H9 (cell line): ENCODE data around the gene AKAP11. TPM values are rescaled to one million over a fixed set of nuclear protein-coding genes. Genes with fewer than 3 reads are reported as not detected.

ENCODE experiments used
- DNase-seq: peaks from one replicate; pipeline ENCODE4 v3.0.0-alpha.2; 2017
- H2AFZ ChIP-seq: one replicate; pipeline ENCODE4 v1.6.1; 2013; ENCODE audit warnings: mild to moderate bottlenecking, low read length, control low read depth, moderate library complexity
- H2AK5ac ChIP-seq: 2 replicates; pipeline ENCODE4 v1.6.1; 2013; ENCODE audit warnings: low read length, control low read depth, mixed read lengths; ENCODE audit not compliant: insufficient read length
- H2BK120ac ChIP-seq: one replicate; pipeline ENCODE4 v1.6.1; 2013; ENCODE audit warnings: low read depth, mild to moderate bottlenecking, low read length, control low read depth, inconsistent platforms; ENCODE audit not compliant: poor library complexity, severe bottlenecking
- H2BK12ac ChIP-seq: 2 replicates; pipeline ENCODE4 v1.6.1; 2013; ENCODE audit warnings: low read length, control low read depth, mixed read lengths, low read depth; ENCODE audit not compliant: insufficient read length
- H2BK15ac ChIP-seq: 2 replicates; pipeline ENCODE4 v1.6.1; 2013; ENCODE audit warnings: low read depth, low read length, control low read depth
- H2BK20ac ChIP-seq: one replicate; pipeline ENCODE4 v1.6.1; 2013; ENCODE audit warnings: low read depth, mild to moderate bottlenecking, low read length, control low read depth, inconsistent platforms; ENCODE audit not compliant: poor library complexity, severe bottlenecking
- H2BK5ac ChIP-seq: 2 replicates; pipeline ENCODE4 v1.6.1; 2013; ENCODE audit warnings: low read length, control low read depth, mixed read lengths; ENCODE audit not compliant: insufficient read length
- H3K14ac ChIP-seq: 2 replicates; pipeline ENCODE4 v1.6.1; 2013; ENCODE audit warnings: low read length, control low read depth; ENCODE audit not compliant: insufficient read depth
- H3K18ac ChIP-seq: 2 replicates; pipeline ENCODE4 v1.6.1; 2013; ENCODE audit warnings: low read depth, mild to moderate bottlenecking, mixed read lengths, low read length, control low read depth; ENCODE audit not compliant: insufficient read length
- H3K23ac ChIP-seq: 2 replicates; pipeline ENCODE4 v1.6.1; 2013; ENCODE audit warnings: low read length, control low read depth, mixed read lengths, low read depth; ENCODE audit not compliant: insufficient read length
- H3K23me2 ChIP-seq: 2 replicates; pipeline ENCODE4 v1.6.1; 2013; ENCODE audit warnings: low read depth, mild to moderate bottlenecking, mixed read lengths, low read length, control low read depth; ENCODE audit not compliant: insufficient read length, poor library complexity, severe bottlenecking
- H3K27ac ChIP-seq: 2 replicates; pipeline ENCODE4 v1.5.1; 2013; ENCODE audit warnings: low read length, control low read depth, mixed read lengths, low read depth; ENCODE audit not compliant: insufficient read length
- H3K27me3 ChIP-seq: 2 replicates; pipeline ENCODE4 v1.6.1; 2013; ENCODE audit warnings: low read length, control low read depth, inconsistent platforms; ENCODE audit not compliant: insufficient read depth
- H3K4ac ChIP-seq: 2 replicates; pipeline ENCODE4 v1.6.1; 2013; ENCODE audit warnings: low read depth, mild to moderate bottlenecking, control low read depth, inconsistent platforms, low read length, moderate library complexity
- H3K4me1 ChIP-seq: 2 replicates; pipeline ENCODE4 v1.6.1; 2013; ENCODE audit warnings: low read length, control low read depth, inconsistent platforms; ENCODE audit not compliant: insufficient read depth
- H3K4me2 ChIP-seq: 2 replicates; pipeline ENCODE4 v1.6.1; 2013; ENCODE audit warnings: low read length, control low read depth, mixed read lengths; ENCODE audit not compliant: insufficient read length, insufficient read depth
- H3K56ac ChIP-seq: 2 replicates; pipeline ENCODE4 v1.6.1; 2013; ENCODE audit warnings: low read depth, mild to moderate bottlenecking, mixed read lengths, low read length, control low read depth; ENCODE audit not compliant: insufficient read length
- H3K79me1 ChIP-seq: 2 replicates; pipeline ENCODE4 v1.6.1; 2013; ENCODE audit warnings: low read depth, mild to moderate bottlenecking, moderate library complexity, low read length, control low read depth, inconsistent platforms; ENCODE audit not compliant: insufficient read depth, poor library complexity, severe bottlenecking
- H3K79me2 ChIP-seq: 2 replicates; pipeline ENCODE4 v1.6.1; 2013; ENCODE audit warnings: low read length, control low read depth, inconsistent platforms; ENCODE audit not compliant: insufficient read depth
- H3K9ac ChIP-seq: 2 replicates; pipeline ENCODE4 v1.6.1; 2013; ENCODE audit warnings: low read length, control low read depth, mixed read lengths; ENCODE audit not compliant: insufficient read length; ENCODE audit errors: extremely low read depth
- H3K9me3 ChIP-seq: one replicate; pipeline ENCODE4 v1.6.1; 2013; ENCODE audit warnings: low read depth, low read length, inconsistent platforms; ENCODE audit not compliant: control insufficient read depth
- H3T11ph ChIP-seq: one replicate; pipeline ENCODE4 v1.6.1; 2013; ENCODE audit warnings: mild to moderate bottlenecking, low read length, control low read depth, inconsistent platforms
- H4K20me1 ChIP-seq: one replicate; pipeline ENCODE4 v1.6.1; 2013; ENCODE audit not compliant: control insufficient read depth, insufficient read length, insufficient read depth
- H4K5ac ChIP-seq: 2 replicates; pipeline ENCODE4 v1.6.1; 2013; ENCODE audit warnings: low read depth, mild to moderate bottlenecking, mixed read lengths, low read length, control low read depth; ENCODE audit not compliant: insufficient read length
- H4K8ac ChIP-seq: replicated peaks from 2 replicates; pipeline ENCODE4 v1.6.1; 2013; ENCODE audit warnings: low read length, control low read depth, mixed read lengths, low read depth; ENCODE audit not compliant: insufficient read length
- H4K91ac ChIP-seq: 2 replicates; pipeline ENCODE4 v1.6.1; 2013; ENCODE audit warnings: low read depth, mild to moderate bottlenecking, moderate library complexity, mixed read lengths, low read length, control low read depth; ENCODE audit not compliant: insufficient read length
- H3K27ac Mint-ChIP-seq, 3 experiments: 2 replicates in 2 of 3; 3 replicates in 1 of 3; pipeline ENCODE4 v1.8.0; 2020 to 2021; ENCODE audit warnings: mixed read lengths in 3 of 3, mild to moderate bottlenecking in 1 of 3, moderate library complexity in 1 of 3
- H3K27me3 Mint-ChIP-seq: 2 replicates; pipeline ENCODE4 v1.8.0; 2021; ENCODE audit warnings: low read depth, mild to moderate bottlenecking, moderate library complexity, mixed read lengths
- H3K36me3 Mint-ChIP-seq, 3 experiments: 2 replicates in 2 of 3; 3 replicates in 1 of 3; pipeline ENCODE4 v1.8.0; 2020 to 2021; ENCODE audit warnings: low read depth in 3 of 3, mixed read lengths in 3 of 3; ENCODE audit not compliant: insufficient read depth in 1 of 3
- H3K4me1 Mint-ChIP-seq, 2 experiments: 2 replicates each; pipeline ENCODE4 v1.8.0; 2020; ENCODE audit warnings: mixed read lengths in 2 of 2
- H3K4me3 Mint-ChIP-seq, 2 experiments: 2 replicates in 1 of 2; 3 replicates in 1 of 2; pipeline ENCODE4 v1.8.0; 2020 to 2021; ENCODE audit warnings: mild to moderate bottlenecking in 2 of 2, mixed read lengths in 2 of 2, moderate library complexity in 1 of 2
- H3K9me3 Mint-ChIP-seq, 2 experiments: 2 replicates in 1 of 2; 3 replicates in 1 of 2; pipeline ENCODE4 v1.8.0; 2020; ENCODE audit warnings: mild to moderate bottlenecking in 2 of 2, mixed read lengths in 2 of 2, moderate library complexity in 1 of 2
- WGBS: extraction: QIAGEN DNeasy Blood & Tissue Kit; methylation state at CpG from one replicate; pipeline ENCODE4 v1.1.7; 2013; ENCODE audit warnings: missing lambda C conversion rate, low lambda C conversion rate, mixed read lengths; ENCODE audit not compliant: insufficient read length; ENCODE audit errors: extremely low coverage; 5-methylcytosine and 5-hydroxymethylcytosine counted together
- total RNA-seq: library from RNA; stranded (reverse); gene quantifications from 2 replicates; pipeline ENCODE4 v1.2.1, GENCODE V29; 2021
- TF ChIP-seq, protein P1 (sequence below): fragments of 200-600 bp; sonication (generic); conservative IDR thresholded peaks from 3 replicates; pipeline ENCODE4 v1.8.0; 2021; ENCODE audit warnings: antibody characterized with exemption, mild to moderate bottlenecking

Gene AKAP11
- total RNA-seq, 1 experiment from 2014 or later = 20.5 TPM

DNA sequence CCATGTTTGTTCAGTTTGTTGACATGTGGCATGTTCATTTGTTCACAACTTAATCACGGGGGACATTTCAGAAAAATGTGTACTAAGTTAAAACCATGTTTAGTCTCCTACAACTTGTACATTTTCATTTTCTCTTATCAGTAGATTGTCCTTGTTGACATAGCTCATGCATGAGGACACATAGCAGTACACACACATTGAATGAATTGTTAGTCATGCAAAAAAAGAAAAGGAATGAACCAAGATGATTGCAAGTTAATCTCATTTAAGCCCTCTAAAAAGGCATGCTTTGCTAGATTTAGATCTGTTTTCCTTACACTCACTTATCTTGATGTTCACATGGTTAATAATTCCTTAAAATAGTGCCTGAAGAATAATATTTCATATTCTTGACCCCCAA lies 38.2 kb upstream of the AKAP11 start:
- Histone ChIP-seq H3K14ac (no peak overlapping the region), H3K27me3 (no peaks in the 10 kb centered on the region), H4K20me1 (no peaks in the 10 kb centered on the region), H4K91ac (no peak overlapping the region), H4K5ac (no peak overlapping the region), H2AK5ac (no peak overlapping the region), H3T11ph (no peak overlapping the region), H3K27ac (no peak overlapping the region), H3K56ac (no peak overlapping the region), H3K23ac (no peak overlapping the region), H3K23me2 (no peaks in the 10 kb centered on the region), H3K4me2 (no peak overlapping the region), H2BK5ac (no peak overlapping the region), H2BK15ac (no peak overlapping the region), H3K4ac (no peak overlapping the region), H3K79me1 (no peaks in the 10 kb centered on the region), H2AFZ (no peak overlapping the region), H3K18ac (no peak overlapping the region), H2BK120ac (no peak overlapping the region), H2BK20ac (no peak overlapping the region), H3K4me1 (no peaks in the 10 kb centered on the region), H3K79me2 (no peaks in the 10 kb centered on the region), H4K8ac (no peak overlapping the region), H3K9ac (no peak overlapping the region), H2BK12ac (no peak overlapping the region), H3K9me3 (no peaks in the 10 kb centered on the region)
- H3K9me3 Mint-ChIP-seq = no peaks in the 10 kb centered on the region
- no peak overlapping the region for H3K27ac Mint-ChIP-seq
- H3K36me3 Mint-ChIP-seq = no peaks in the 10 kb centered on the region
- DNase-seq = no peak
- WGBS = no CpG with 5 or more reads among the region's 1 CpG
- H3K4me3 Mint-ChIP-seq = no peak overlapping the region
- no peaks in the 10 kb centered on the region for H3K27me3 Mint-ChIP-seq
- H3K4me1 Mint-ChIP-seq = peaks cover 6 to 8% of the 10 kb centered on the region in 2 experiments
- TF ChIP-seq, protein P1, sequence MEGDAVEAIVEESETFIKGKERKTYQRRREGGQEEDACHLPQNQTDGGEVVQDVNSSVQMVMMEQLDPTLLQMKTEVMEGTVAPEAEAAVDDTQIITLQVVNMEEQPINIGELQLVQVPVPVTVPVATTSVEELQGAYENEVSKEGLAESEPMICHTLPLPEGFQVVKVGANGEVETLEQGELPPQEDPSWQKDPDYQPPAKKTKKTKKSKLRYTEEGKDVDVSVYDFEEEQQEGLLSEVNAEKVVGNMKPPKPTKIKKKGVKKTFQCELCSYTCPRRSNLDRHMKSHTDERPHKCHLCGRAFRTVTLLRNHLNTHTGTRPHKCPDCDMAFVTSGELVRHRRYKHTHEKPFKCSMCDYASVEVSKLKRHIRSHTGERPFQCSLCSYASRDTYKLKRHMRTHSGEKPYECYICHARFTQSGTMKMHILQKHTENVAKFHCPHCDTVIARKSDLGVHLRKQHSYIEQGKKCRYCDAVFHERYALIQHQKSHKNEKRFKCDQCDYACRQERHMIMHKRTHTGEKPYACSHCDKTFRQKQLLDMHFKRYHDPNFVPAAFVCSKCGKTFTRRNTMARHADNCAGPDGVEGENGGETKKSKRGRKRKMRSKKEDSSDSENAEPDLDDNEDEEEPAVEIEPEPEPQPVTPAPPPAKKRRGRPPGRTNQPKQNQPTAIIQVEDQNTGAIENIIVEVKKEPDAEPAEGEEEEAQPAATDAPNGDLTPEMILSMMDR = no peak
